ENCODE measurements around the gene CLDN5.

DNA sequence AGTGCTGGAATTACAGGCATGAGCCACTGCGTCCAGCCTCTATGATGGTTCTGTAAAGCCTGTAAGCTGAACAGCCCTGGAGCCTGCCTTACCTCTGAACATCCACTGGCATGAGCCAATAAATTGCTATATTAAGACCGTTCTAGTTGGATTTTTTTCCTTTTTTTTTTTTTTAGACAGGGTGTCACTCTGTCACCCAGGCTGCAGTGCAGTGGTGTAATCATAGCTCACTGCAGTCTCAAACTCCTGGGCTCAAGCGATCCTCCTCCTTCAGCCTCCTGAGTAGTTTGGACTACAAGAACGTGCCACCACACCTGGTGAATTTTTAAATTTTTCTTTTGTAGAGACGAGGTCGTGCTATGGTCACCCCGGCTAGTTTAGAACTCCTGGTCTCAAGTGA, 26.2 kb upstream of the CLDN5 start:
- TF ChIP-seq, protein P1, sequence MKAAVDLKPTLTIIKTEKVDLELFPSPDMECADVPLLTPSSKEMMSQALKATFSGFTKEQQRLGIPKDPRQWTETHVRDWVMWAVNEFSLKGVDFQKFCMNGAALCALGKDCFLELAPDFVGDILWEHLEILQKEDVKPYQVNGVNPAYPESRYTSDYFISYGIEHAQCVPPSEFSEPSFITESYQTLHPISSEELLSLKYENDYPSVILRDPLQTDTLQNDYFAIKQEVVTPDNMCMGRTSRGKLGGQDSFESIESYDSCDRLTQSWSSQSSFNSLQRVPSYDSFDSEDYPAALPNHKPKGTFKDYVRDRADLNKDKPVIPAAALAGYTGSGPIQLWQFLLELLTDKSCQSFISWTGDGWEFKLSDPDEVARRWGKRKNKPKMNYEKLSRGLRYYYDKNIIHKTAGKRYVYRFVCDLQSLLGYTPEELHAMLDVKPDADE (IDR thresholded peaks at IDR 0.05), result no peak
- TF ChIP-seq, protein P2, sequence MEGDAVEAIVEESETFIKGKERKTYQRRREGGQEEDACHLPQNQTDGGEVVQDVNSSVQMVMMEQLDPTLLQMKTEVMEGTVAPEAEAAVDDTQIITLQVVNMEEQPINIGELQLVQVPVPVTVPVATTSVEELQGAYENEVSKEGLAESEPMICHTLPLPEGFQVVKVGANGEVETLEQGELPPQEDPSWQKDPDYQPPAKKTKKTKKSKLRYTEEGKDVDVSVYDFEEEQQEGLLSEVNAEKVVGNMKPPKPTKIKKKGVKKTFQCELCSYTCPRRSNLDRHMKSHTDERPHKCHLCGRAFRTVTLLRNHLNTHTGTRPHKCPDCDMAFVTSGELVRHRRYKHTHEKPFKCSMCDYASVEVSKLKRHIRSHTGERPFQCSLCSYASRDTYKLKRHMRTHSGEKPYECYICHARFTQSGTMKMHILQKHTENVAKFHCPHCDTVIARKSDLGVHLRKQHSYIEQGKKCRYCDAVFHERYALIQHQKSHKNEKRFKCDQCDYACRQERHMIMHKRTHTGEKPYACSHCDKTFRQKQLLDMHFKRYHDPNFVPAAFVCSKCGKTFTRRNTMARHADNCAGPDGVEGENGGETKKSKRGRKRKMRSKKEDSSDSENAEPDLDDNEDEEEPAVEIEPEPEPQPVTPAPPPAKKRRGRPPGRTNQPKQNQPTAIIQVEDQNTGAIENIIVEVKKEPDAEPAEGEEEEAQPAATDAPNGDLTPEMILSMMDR (conservative IDR thresholded peaks at IDR 0.05; ENCODE audit: low read depth in 2 of 2), result no peak
- TF ChIP-seq NANOG (IDR thresholded peaks at IDR 0.05; ENCODE audit: borderline replicate concordance), result no peak
- TF ChIP-seq EZH2 (IDR thresholded peaks at IDR 0.05; ENCODE audit: low read depth, unreplicated experiment), result no peak
- TF ChIP-seq POLR2AphosphoS5 (IDR thresholded peaks at IDR 0.05; ENCODE audit: low read depth), result no peak
- TF ChIP-seq, protein P3, sequence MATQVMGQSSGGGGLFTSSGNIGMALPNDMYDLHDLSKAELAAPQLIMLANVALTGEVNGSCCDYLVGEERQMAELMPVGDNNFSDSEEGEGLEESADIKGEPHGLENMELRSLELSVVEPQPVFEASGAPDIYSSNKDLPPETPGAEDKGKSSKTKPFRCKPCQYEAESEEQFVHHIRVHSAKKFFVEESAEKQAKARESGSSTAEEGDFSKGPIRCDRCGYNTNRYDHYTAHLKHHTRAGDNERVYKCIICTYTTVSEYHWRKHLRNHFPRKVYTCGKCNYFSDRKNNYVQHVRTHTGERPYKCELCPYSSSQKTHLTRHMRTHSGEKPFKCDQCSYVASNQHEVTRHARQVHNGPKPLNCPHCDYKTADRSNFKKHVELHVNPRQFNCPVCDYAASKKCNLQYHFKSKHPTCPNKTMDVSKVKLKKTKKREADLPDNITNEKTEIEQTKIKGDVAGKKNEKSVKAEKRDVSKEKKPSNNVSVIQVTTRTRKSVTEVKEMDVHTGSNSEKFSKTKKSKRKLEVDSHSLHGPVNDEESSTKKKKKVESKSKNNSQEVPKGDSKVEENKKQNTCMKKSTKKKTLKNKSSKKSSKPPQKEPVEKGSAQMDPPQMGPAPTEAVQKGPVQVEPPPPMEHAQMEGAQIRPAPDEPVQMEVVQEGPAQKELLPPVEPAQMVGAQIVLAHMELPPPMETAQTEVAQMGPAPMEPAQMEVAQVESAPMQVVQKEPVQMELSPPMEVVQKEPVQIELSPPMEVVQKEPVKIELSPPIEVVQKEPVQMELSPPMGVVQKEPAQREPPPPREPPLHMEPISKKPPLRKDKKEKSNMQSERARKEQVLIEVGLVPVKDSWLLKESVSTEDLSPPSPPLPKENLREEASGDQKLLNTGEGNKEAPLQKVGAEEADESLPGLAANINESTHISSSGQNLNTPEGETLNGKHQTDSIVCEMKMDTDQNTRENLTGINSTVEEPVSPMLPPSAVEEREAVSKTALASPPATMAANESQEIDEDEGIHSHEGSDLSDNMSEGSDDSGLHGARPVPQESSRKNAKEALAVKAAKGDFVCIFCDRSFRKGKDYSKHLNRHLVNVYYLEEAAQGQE (IDR thresholded peaks at IDR 0.05; ENCODE audit: unreplicated experiment), result no peak
- TF ChIP-seq ZNF331 (CRISPR knock-in tag; IDR thresholded peaks at IDR 0.05; ENCODE audit: low read depth), result no peak
